ENCODE measurements around the gene CLEC4M.

DNA sequence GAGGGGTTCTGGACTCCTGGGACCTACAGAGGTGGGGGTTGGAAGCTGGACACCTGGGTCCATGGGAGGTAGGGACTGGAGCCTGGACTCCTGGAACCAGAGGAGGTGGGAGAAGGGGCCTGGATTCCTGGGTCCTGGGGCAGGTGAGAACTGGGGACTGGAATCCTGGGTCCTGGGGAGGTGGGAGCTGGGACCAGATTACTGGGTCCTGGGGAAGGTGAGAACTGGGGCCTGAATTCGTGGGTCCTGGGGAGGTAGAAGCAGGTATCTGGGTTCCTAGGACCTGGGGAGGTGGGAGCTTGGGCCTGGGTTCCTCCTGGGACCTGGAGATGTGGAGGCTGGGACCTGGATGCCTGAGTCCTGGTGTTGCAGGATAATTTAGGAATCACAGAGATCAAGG lies 653 bp downstream of the CLEC4M start:
- TF ChIP-seq, protein P1, sequence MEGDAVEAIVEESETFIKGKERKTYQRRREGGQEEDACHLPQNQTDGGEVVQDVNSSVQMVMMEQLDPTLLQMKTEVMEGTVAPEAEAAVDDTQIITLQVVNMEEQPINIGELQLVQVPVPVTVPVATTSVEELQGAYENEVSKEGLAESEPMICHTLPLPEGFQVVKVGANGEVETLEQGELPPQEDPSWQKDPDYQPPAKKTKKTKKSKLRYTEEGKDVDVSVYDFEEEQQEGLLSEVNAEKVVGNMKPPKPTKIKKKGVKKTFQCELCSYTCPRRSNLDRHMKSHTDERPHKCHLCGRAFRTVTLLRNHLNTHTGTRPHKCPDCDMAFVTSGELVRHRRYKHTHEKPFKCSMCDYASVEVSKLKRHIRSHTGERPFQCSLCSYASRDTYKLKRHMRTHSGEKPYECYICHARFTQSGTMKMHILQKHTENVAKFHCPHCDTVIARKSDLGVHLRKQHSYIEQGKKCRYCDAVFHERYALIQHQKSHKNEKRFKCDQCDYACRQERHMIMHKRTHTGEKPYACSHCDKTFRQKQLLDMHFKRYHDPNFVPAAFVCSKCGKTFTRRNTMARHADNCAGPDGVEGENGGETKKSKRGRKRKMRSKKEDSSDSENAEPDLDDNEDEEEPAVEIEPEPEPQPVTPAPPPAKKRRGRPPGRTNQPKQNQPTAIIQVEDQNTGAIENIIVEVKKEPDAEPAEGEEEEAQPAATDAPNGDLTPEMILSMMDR (IDR thresholded peaks at IDR 0.05): no peak
- TF ChIP-seq POLR2A (IDR thresholded peaks at IDR 0.05): no peak
